Ureter (tissue), 1 donor: Measurements from ENCODE around the gene CLHC1. TPM values are rescaled to one million over a fixed set of nuclear protein-coding genes. Genes with fewer than 3 reads are reported as not detected.
"Not testable (repeated sequence)": the region's sequence is repeated elsewhere in the genome, so short reads cannot be mapped to it uniquely, and the experiment has no call there.

ENCODE experiments used
- DNase-seq: peaks from one replicate; pipeline ENCODE4 v3.0.0-alpha.2; 2020; ENCODE audit warnings: low spot score
- total RNA-seq: library from RNA; stranded (reverse); gene quantifications from one replicate; pipeline ENCODE4 v1.2.4, GENCODE V29; 2023
- donor health status: DM: yes; HTN: yes; CAD: no.

CLHC1 gene
- total RNA-seq, 1 donor from 2014 or later = 26.3 TPM

- no peak for DNase-seq
These were observed 78.4 kb downstream of the CLHC1 start for GRCh38 chr2:55153584-55154299.

GRCh38 chr2:55152475-55153412, 79.3 kb downstream of the CLHC1 start:
- no peak for DNase-seq

GRCh38 chr2:55151733-55152433, 80.2 kb downstream of the CLHC1 start:
- DNase-seq = no peak

- DNase-seq = no peak
These were observed 81.3 kb downstream of the CLHC1 start for GRCh38 chr2:55150834-55151233.

GRCh38 chr2:55148269-55148668, 83.8 kb downstream of the CLHC1 start:
- DNase-seq = no peak

- DNase-seq = no peak
These were observed 84.6 kb downstream of the CLHC1 start for GRCh38 chr2:55147531-55147930.

GRCh38 chr2:55147041-55147440, 85.1 kb downstream of the CLHC1 start:
- no peak for DNase-seq

- DNase-seq = no peak
These were observed 85.8 kb downstream of the CLHC1 start for GRCh38 chr2:55146263-55146662.

- DNase-seq = no peak
These were observed 86.9 kb downstream of the CLHC1 start for GRCh38 chr2:55144922-55145820.

- not testable (repeated sequence) for DNase-seq
These were observed 88.4 kb downstream of the CLHC1 start for GRCh38 chr2:55143706-55144105.

GRCh38 chr2:55142518-55142917, 89.6 kb downstream of the CLHC1 start:
- DNase-seq = no peak

GRCh38 chr2:55141572-55142413, 90.3 kb downstream of the CLHC1 start:
- no peak for DNase-seq

- DNase-seq = no peak
These were observed 91.5 kb downstream of the CLHC1 start for GRCh38 chr2:55140316-55141219.

GRCh38 chr2:55139305-55139704, 92.8 kb downstream of the CLHC1 start:
- DNase-seq = no peak

GRCh38 chr2:55138882-55139229, 93.2 kb downstream of the CLHC1 start:
- no peak for DNase-seq

- DNase-seq = no peak
These were observed 93.8 kb downstream of the CLHC1 start for GRCh38 chr2:55138014-55138881.

GRCh38 chr2:55137024-55137958, 94.8 kb downstream of the CLHC1 start:
- DNase-seq = no peak
